Fibroblast of lung (primary cell): Measurements from ENCODE around the gene RAB11FIP5.

Experiments
- CTCF ChIP-seq, 2 donors: IDR thresholded peaks in 1 of 2; conservative IDR thresholded peaks in 1 of 2; 1 replicate in 1 of 2; 2 replicates in 1 of 2; pipeline ENCODE4 v1.5.1; 2011 to 2012; ENCODE audit warnings: low read length in 2 of 2, control low read depth in 1 of 2, inconsistent platforms in 1 of 2, low read depth in 1 of 2, mild to moderate bottlenecking in 1 of 2
- EZH2 ChIP-seq: IDR thresholded peaks from 2 replicates; pipeline ENCODE4 v1.5.1; 2012; ENCODE audit warnings: low read length, control low read depth, mild to moderate bottlenecking; ENCODE audit errors: missing control alignments

DNA sequence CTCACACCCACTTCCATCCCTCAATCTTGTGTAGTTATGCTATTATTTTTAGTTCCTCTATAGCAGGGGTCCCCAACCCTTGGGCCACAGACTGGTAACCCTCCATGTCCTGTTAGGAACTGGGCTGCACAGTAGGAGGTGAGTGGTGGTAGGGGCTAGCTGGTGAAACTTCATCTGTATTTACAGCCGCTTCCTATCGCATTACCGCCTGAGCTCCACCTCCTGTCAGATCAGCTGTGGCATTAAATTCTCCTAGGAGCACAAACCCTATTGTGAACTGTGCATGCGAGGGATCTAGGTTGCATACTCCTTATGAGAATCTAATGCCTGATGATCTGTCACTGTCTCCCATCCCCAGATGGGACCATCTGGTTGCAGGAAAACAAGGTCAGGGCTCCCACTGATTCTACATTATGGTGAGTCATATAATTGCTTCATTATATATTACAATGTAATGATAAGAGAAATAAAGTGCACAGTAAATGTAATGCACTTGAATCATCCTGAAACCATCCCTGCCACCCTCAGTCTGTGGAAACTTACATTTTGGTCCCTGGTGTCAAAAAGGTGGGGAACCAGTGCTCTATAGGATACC, 1.6 kb upstream of the RAB11FIP5 start:
- TF ChIP-seq EZH2, result no peak
- no peak for TF ChIP-seq CTCF (conservative IDR thresholded peaks at IDR 0.05 in 1 of 2, IDR thresholded peaks at IDR 0.05 in 1 of 2; ENCODE audit: low read depth in 1 of 2, low read length in 2 of 2)
